RWPE2 (cell line): ENCODE results near the gene RFNG.

Experiments used
- ATAC-seq: fragments of 200-7000 bp; cut with Tn5 transposase; 3 replicates; pipeline ENCODE4 v1.9.1; 2021; ENCODE audit warnings: low read depth
- DNase-seq: peaks from one replicate; pipeline ENCODE4 v3.0.0-alpha.2; 2020; ENCODE audit warnings: low spot score
- H3K27ac ChIP-seq: fragments of 450-650 bp; 2 replicates; pipeline ENCODE4 v1.5.1; 2017; ENCODE audit warnings: mild to moderate bottlenecking; ENCODE audit not compliant: poor library complexity, severe bottlenecking
- H3K27me3 ChIP-seq: fragments of 250-450 bp; sonication (Bioruptor Pico); 2 replicates; pipeline ENCODE4 v1.5.1; 2021; ENCODE audit warnings: mild to moderate bottlenecking, moderate library complexity; ENCODE audit not compliant: insufficient read depth, poor library complexity, severe bottlenecking
- H3K36me3 ChIP-seq: fragments of 250-450 bp; sonication (Bioruptor Pico); 2 replicates; pipeline ENCODE4 v1.5.1; 2020; ENCODE audit warnings: low read depth, mild to moderate bottlenecking, moderate library complexity
- H3K4me1 ChIP-seq: fragments of 250-450 bp; sonication (Bioruptor Pico); 2 replicates; pipeline ENCODE4 v1.5.1; 2021; ENCODE audit warnings: mild to moderate bottlenecking, moderate library complexity; ENCODE audit not compliant: insufficient read depth, poor library complexity, severe bottlenecking
- H3K4me3 ChIP-seq: fragments of 250-450 bp; sonication (Bioruptor Pico); 2 replicates; pipeline ENCODE4 v1.5.1; 2021; ENCODE audit warnings: mild to moderate bottlenecking, moderate library complexity; ENCODE audit not compliant: severe bottlenecking
- H3K9me3 ChIP-seq: fragments of 250-450 bp; sonication (Bioruptor Pico); 2 replicates; pipeline ENCODE4 v1.5.1; 2021; ENCODE audit warnings: mild to moderate bottlenecking, moderate library complexity; ENCODE audit not compliant: severe bottlenecking
- TF ChIP-seq, protein P1 (sequence below): fragments of 450-650 bp; IDR thresholded peaks from one replicate; pipeline ENCODE4 v1.5.1; 2017; ENCODE audit warnings: mild to moderate bottlenecking, moderate library complexity; ENCODE audit not compliant: poor library complexity, severe bottlenecking

RFNG gene

GRCh38 chr17:82001571-82002056 is 50.0 kb downstream of the RFNG start:
- Histone ChIP-seq H3K27ac (no peak overlapping the region), H3K9me3 (no peaks in the 10 kb centered on the region), H3K4me3 (no peak overlapping the region), H3K27me3 (no peaks in the 10 kb centered on the region), H3K4me1 (peaks cover 21% of the 10 kb centered on the region), H3K36me3 (peaks cover 6% of the 10 kb centered on the region; the same call in 1 of the 2 replicates)
- TF ChIP-seq, protein P1, sequence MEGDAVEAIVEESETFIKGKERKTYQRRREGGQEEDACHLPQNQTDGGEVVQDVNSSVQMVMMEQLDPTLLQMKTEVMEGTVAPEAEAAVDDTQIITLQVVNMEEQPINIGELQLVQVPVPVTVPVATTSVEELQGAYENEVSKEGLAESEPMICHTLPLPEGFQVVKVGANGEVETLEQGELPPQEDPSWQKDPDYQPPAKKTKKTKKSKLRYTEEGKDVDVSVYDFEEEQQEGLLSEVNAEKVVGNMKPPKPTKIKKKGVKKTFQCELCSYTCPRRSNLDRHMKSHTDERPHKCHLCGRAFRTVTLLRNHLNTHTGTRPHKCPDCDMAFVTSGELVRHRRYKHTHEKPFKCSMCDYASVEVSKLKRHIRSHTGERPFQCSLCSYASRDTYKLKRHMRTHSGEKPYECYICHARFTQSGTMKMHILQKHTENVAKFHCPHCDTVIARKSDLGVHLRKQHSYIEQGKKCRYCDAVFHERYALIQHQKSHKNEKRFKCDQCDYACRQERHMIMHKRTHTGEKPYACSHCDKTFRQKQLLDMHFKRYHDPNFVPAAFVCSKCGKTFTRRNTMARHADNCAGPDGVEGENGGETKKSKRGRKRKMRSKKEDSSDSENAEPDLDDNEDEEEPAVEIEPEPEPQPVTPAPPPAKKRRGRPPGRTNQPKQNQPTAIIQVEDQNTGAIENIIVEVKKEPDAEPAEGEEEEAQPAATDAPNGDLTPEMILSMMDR, result no peak
- DNase-seq (no peak), ATAC-seq (no peak)

DNA sequence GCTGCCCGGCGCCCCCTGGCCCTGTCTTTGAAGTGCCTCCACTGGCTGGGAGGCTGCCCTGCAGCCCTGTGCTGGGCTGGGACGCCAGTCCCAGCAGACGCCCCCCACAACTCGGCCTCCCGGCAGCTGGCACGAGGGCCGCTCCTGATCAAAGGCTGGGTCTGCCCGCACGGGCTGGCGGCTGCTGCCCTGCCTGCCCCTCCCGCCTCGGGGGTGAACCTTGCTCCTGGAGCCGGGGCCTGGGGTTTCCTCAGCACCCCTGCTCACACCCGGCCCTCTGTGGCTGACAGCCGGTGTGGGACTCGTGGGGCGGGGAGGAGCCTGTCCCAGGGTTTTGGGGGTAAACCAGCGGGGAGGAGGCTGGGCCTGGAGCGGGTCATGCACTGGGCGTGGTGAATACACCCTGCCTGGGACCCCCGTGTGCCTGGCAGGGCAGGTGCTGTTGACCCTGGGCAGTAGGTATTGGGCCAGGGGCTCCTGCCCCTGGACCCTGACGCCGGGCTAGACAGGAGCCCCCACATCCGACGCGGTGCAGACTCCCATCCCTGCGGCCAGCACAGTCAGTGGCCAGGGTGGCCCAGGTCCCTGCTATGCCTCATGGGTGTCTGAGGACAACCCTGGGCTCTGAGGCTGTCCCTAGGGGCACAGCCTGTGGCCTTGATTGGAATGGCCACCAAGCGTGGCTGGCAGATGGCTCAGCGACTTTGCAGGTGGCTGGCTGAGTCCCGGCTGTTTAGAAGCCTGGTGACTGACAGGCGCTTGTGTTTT is 50.6 kb downstream of the RFNG start:
- Histone ChIP-seq H3K4me1 (peaks cover 15% of the 10 kb centered on the region), H3K36me3 (peaks cover 7% of the 10 kb centered on the region; the same call in 1 of the 2 replicates), H3K4me3 (no peak overlapping the region), H3K27me3 (no peaks in the 10 kb centered on the region), H3K9me3 (no peaks in the 10 kb centered on the region), H3K27ac (no peak overlapping the region)
- DNase-seq (no peak), ATAC-seq (no peak)
- TF ChIP-seq, protein P1, result no peak

GRCh38 chr17:81999976-82000802 is 51.4 kb downstream of the RFNG start:
- TF ChIP-seq, protein P1, result no peak
- no peak overlapping the region for H3K27ac ChIP-seq
- H3K9me3 ChIP-seq, result no peaks in the 10 kb centered on the region
- DNase-seq (no peak), ATAC-seq (no peak)
- no peak overlapping the region for H3K4me3 ChIP-seq
- H3K4me1 ChIP-seq, result peaks cover 13% of the 10 kb centered on the region
- H3K36me3 ChIP-seq, result peaks cover 7% of the 10 kb centered on the region; the same call in 1 of the 2 replicates
- no peaks in the 10 kb centered on the region for H3K27me3 ChIP-seq

DNA sequence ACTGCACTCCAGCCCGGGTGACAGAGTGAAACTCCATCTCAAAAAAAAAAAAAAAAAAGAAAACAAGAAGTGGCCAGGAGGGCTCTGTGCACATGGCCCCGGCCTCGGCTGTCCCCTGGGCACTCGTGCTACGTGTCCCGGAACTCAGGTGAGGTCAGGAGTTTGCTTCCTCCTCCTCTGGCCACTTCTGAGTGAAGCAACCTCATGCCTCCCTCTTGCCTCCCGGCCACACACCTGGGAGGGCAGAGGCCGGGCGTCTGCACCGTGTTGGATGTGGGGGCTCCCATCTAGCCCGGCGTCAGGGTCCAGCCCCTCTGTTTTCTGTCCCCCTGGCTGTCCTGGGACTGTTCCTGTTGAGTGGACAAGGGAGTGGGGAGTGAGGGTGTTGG is 52.0 kb downstream of the RFNG start:
- H3K36me3 ChIP-seq, result peaks cover 7% of the 10 kb centered on the region; the same call in 1 of the 2 replicates
- no peaks in the 10 kb centered on the region for H3K9me3 ChIP-seq
- no peaks in the 10 kb centered on the region for H3K27me3 ChIP-seq
- DNase-seq, result no peak
- H3K27ac ChIP-seq, result no peak overlapping the region
- H3K4me3 ChIP-seq, result no peak overlapping the region
- ATAC-seq, result no peak
- TF ChIP-seq, protein P1, result no peak
- peaks cover 13% of the 10 kb centered on the region for H3K4me1 ChIP-seq
